Measurements from ENCODE around the gene THOC2. TPM values are rescaled to one million over a fixed set of nuclear protein-coding genes. Genes with fewer than 3 reads are reported as not detected.

THOC2 gene
- total and polyA plus RNA-seq, 11 donors: 16.4 to 35.6 (median 24.1) TPM

- intact Hi-C loops (cut with DNase I): no loop called here
- Histone ChIP-seq H3K4me3 (no peak overlapping the region), H3K36me3 (no peaks in the 10 kb centered on the region), H3K27me3 (no peaks in the 10 kb centered on the region), H3K9me3 (no peaks in the 10 kb centered on the region), H3K27ac (peak overlapping the region in 1 of 12 donors; percentile 54), H3K4me1 (no peaks in the 10 kb centered on the region)
- DNase-seq: no peak
- peak in 1 of 4 donors; percentile 39 for ATAC-seq
- TF ChIP-seq POLR2A (IDR thresholded peaks at IDR 0.05): no peak
- TF ChIP-seq, protein P1, sequence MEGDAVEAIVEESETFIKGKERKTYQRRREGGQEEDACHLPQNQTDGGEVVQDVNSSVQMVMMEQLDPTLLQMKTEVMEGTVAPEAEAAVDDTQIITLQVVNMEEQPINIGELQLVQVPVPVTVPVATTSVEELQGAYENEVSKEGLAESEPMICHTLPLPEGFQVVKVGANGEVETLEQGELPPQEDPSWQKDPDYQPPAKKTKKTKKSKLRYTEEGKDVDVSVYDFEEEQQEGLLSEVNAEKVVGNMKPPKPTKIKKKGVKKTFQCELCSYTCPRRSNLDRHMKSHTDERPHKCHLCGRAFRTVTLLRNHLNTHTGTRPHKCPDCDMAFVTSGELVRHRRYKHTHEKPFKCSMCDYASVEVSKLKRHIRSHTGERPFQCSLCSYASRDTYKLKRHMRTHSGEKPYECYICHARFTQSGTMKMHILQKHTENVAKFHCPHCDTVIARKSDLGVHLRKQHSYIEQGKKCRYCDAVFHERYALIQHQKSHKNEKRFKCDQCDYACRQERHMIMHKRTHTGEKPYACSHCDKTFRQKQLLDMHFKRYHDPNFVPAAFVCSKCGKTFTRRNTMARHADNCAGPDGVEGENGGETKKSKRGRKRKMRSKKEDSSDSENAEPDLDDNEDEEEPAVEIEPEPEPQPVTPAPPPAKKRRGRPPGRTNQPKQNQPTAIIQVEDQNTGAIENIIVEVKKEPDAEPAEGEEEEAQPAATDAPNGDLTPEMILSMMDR (IDR thresholded peaks at IDR 0.05): no peak
Observed at GRCh38 chrX:123756320-123756719, 23.5 kb upstream of the THOC2 start.

DNA sequence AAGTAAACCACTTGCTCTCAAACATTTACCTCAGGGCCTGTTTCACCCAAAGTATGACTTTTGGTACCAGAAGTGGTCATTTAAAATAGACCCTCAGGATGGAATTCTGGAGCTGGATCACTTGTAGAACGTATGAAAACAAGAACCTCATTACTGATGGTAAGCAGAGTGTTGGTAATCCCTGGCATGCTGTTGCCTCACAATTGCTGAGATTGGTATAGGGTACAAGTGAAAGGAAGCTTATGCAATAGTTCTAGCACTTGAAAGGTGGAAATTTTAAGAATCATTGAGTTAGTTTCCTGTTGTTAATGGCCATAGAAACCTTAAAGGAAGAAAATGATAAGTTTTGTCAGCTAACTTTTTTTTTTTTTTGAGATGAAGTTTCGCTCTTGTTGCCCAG, 22.3 kb upstream of the THOC2 start:
- ATAC-seq: no peak
- TF ChIP-seq POLR2A (IDR thresholded peaks at IDR 0.05): no peak
- TF ChIP-seq, protein P1 (IDR thresholded peaks at IDR 0.05): no peak
- H3K9me3 ChIP-seq: no peaks in the 10 kb centered on the region
- 68 to 77% (median 73%) methylated on average over 2 of the region's 2 CpGs for WGBS, 4 donors
- H3K27ac ChIP-seq: no peak overlapping the region
- no peaks in the 10 kb centered on the region for H3K27me3 ChIP-seq
- intact Hi-C loops (cut with DNase I): no loop called here
- H3K4me3 ChIP-seq: no peak overlapping the region
- no peak for DNase-seq
- no peaks in the 10 kb centered on the region for H3K4me1 ChIP-seq
- no peaks in the 10 kb centered on the region for H3K36me3 ChIP-seq

DNA sequence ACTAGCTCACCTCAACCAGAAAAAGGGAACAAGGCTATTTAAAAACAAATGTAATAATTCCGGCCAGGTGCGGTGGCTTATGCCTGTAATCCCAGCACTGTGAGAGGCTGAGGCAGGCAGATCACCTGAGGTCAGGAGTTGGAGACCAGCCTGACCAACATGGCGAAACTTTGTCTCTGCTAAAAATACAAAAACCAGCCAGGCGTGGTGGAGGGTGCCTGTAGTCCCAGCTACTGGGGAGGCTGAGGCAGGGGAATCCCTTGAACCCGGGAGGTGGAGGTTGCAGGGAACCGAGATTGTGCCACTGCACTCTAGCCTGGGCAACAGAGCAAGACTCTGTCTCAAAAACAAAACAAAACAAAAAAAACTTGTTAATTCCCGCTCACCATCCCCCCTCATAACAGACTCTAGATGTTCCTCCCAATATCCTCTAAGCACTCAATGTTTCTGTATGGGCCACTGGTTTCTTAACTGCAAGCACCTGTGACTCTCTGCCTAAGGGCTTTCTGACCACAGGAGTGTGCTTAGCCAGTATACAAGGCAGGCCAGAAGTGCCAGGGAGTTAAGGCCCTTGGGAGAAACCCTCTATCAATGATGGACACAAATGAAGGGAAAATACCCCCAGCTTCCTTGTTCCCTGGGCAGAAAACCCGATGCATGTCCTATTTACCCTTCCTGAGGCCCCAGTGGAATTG, 21.0 kb upstream of the THOC2 start:
- ATAC-seq (no peak), DNase-seq (no peak)
- no peaks in the 10 kb centered on the region for H3K27me3 ChIP-seq
- 75 to 94% (median 90%) methylated on average over 8 of the region's 8 CpGs for WGBS, 4 donors
- no peak overlapping the region for H3K4me3 ChIP-seq
- H3K36me3 ChIP-seq: no peaks in the 10 kb centered on the region
- TF ChIP-seq, protein P1 (IDR thresholded peaks at IDR 0.05): no peak
- no peak for TF ChIP-seq POLR2A (IDR thresholded peaks at IDR 0.05)
- H3K4me1 ChIP-seq: no peaks in the 10 kb centered on the region
- H3K9me3 ChIP-seq: no peaks in the 10 kb centered on the region
- no peak overlapping the region for H3K27ac ChIP-seq
- intact Hi-C loops (cut with DNase I): no loop called here

DNA sequence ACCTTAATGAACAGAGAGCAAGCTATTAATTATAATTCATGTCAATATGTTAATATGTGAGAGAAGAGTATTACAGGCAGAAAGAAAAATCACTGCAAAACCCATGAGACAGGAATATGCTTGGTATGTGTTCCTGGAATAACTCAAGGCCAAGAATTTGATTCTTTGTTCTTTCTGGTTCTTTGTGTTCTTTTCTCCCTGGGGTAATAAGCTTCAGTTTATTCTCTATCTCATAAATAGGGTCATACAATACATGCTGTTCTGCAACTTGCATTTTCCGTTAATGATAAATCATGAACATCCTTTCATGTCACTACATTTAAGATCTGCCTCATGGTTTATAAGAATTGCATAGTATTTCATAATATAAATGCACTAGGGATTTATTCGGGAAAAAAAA, 16.8 kb upstream of the THOC2 start:
- H3K36me3 ChIP-seq: no peaks in the 10 kb centered on the region
- no peaks in the 10 kb centered on the region for H3K27me3 ChIP-seq
- H3K4me3 ChIP-seq: no peak overlapping the region
- 84 to 93% (median 87%) methylated on average over 2 of the region's 2 CpGs for WGBS, 4 donors
- ATAC-seq (no peak), DNase-seq (no peak)
- no peaks in the 10 kb centered on the region for H3K4me1 ChIP-seq
- TF ChIP-seq POLR2A (IDR thresholded peaks at IDR 0.05): no peak
- TF ChIP-seq, protein P1 (IDR thresholded peaks at IDR 0.05): no peak
- H3K27ac ChIP-seq: no peak overlapping the region
- H3K9me3 ChIP-seq: no peaks in the 10 kb centered on the region
- intact Hi-C loops (cut with DNase I): no loop called here

All from heart left ventricle (tissue), 16 donors.